GM15510 (cell line): ENCODE results near the gene ALDH2.

Experiments used
- POLR2A ChIP-seq: IDR thresholded peaks from 3 replicates; pipeline ENCODE4 v1.6.1; 2011; ENCODE audit warnings: borderline replicate concordance; ENCODE audit not compliant: insufficient read length; ENCODE audit errors: extremely low read depth

Gene ALDH2

DNA sequence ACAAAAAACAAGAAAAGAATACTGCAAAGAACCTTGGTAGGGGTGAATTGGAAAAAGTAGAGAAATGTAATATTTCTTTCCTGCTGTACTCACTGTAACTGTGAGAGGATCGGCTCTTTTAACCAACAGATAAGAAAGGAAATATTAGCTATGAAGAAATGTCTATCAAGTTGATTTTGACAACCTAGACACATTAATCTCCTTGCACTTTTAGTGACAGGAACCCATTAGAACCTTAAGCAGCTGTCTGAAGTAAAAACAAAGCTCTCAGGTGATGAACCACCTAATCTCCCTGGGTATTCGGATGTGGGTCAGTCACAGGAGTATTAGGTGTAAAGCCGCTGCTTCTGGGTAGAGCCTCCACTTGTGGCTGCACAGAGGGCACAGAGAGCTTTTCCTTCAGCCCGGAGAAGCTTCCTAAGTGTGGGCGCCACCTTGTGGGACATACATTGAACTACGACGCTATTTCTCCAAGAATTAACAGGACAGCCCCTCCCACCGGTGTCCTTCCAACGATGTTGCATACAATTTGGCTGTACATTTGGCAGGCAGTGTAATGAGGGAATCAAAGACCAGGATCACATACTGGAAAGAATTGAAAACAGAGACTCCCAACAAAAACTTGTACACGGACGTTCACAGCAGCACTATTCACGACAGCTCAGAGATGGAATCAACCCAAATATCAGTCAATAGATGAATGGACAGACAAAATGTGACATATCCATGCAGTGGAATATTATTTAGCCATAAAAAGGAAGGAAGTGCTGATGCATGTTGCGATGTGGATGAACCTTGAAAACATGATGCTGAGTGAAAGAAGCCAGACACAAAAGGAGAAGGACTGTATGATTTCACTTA lies 46.4 kb downstream of the ALDH2 start:
- TF ChIP-seq POLR2A: no peak

DNA sequence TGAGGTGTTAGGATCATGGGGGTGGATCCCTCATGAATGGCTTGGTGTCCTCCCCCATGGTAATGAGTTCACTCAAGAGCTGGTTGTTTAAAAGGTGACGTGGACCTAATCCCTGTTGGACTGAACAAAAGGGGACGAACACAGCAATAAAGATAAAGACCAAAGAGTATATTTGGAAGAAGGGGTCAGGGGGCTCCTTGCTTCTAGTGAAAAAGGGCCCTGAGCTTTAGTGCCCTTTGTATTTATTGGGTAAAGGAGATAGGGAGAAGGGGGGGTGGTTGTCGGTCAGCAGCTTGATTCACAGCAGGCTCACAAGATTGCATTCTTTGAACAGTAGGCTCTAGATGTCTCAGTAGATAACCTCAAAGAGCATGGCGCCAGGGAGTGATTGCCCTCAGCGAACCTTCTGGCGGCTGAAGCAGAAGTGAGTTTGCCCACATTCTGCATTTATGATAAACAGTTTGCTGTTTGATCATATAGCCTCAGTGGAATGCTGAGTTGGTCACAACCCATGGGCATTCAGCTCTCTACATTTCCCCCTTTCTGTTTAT lies 49.4 kb downstream of the ALDH2 start:
- no peak for TF ChIP-seq POLR2A

DNA sequence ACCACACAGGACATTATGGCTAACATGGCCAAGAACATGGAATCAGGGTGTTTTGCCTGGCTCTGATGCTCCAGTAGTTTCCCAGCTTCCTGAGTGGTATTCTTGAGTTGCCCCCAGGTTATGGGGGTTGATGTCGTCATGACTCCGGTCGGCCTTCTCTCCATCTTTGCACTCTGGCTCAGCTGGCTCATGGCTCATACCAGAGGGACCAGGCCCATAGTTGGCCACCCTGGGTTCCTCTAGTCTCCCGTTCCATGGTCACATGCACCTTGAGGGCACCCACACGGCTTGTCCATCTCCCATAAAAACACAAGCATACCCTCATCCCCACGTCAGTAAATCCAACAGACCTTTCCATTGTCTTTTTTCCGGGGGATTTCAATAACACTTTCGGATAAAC lies 51.6 kb downstream of the ALDH2 start:
- no peak for TF ChIP-seq POLR2A

DNA sequence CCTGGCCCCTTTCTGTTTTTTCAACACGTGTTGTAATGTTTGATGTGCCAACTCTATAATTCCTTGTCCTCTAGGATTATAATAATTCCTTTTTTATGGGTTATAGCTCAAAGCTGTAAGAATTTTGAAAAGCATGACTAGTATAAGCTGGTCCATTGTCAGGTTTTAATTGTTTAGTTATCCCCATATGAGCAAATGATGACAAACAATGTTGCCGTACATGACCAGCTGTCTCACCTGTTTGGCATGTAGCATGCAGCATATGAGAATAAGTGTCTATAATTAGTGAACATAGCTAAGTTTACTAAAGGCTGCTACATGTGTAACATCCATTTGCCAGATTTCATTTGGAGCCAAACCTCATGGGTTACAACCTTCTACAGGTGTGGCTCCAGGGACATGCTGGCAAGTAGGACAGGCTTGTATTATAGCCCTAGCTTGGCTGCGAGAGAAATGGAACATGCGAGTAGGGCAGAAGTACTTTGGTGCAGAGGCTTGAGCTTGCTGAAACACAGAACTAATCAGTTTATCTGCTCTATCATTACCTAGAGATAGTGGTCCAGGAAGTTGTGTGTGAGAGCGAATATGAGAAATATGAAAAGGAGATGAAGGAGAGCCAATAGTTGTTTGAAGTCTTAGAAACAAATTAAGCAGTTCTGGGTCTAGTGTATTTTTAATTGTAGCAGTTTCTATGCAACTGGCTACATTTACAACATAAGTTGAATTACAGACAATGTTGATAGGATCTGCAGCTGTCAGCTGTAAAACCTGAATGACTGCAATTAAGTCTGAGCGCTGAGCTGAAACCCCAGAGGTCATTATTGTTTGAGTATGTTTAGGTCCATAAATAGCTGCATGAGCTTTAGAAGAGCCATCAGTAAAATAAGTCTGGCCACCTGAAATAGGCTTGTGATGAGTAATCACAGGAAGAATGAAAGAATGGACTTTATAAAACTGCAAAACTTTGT lies 52.7 kb downstream of the ALDH2 start:
- TF ChIP-seq POLR2A: no peak

DNA sequence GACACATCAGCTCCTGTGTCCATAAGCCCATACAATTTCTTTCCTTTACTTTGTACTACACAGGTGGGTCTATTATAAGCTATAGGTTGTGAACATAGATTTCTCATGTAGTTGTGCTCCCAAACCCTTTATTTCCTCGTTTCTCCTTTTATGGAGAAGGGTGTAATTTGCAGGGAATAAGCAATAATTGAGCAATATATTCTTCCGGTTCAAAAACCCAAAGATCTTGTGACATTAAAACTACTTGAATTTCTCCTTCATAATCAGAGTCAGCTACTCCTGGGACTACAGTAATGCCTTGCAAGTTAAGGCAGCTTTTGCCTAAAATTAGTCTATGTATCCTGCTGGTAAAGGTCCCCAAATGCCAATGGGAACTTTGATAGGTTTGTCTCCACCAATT lies 56.2 kb downstream of the ALDH2 start:
- no peak for TF ChIP-seq POLR2A

DNA sequence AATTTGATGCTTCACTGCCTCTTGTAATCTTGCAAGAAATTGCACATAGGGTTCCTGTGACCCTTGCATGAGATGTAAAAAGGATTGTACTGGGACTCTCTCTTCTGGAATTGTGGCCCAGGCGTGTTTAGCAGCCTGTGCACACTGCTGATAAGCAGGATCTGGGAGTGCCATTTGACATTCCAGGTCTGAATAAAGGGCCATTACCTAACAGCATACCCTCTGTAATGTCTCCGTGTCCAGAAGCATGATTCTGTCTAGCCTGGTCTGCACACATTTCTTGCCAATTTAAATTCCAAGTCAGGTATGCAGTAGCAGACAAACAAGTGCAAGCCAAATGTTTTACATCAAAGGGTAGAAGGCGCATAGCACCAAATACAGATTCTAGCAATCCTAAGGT lies 57.2 kb downstream of the ALDH2 start:
- TF ChIP-seq POLR2A: no peak

DNA sequence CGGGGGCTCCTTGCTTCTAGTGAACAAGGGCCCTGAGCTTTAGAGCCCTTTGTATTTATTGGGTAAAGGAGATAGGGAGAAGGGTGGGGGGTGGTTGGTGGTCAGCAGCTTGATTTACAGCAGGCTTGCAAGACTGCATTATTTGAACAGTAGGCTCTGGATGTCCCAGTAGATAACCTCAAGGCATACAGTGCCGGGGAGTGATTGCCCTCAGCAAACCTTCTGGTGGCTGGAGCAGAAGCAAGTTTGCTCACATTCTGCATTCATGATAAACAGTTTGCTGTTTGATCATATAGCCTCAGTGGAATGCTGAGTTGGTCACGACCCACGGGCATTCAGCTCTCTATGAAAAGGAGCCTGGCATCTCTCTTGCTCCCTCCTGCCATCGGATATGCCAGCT lies 58.8 kb downstream of the ALDH2 start:
- TF ChIP-seq POLR2A: no peak

DNA sequence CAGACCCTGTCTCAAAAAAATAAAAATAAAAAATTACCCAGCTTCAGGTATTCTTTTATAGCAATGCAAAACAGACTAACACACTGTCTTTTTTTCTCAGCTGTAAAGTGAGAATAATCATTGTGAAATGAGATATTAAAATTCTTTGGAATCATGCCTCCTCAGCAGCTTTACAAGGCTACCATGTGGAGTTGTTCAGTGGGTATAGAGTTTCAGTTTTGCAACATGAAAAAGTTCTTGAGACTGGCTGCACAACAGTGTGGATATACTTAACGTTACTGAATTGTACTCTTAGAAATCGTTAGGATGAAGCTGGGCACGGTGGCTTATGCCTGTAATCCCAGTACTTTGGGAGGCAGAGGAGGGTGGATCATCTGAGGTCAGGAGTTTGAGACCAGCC lies 59.6 kb downstream of the ALDH2 start:
- TF ChIP-seq POLR2A: no peak

DNA sequence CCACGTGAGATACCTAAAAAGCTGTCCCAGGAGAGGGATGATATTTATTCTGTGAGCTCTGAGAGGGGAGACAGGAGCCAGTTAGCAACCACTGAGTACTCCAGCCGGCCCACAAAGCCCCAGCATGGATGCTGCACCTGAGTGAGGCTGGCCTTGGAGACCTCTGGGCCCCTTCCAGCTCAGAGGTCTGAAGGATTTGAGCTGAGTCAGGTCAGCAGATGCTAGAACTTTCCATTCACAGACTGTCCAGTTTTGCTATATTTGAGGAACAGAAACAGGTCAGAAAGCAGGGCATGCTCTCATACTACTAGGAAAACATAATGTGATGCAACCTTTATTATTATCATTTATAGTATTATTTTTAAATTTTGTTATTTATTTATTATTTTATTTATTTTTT lies 60.3 kb downstream of the ALDH2 start:
- TF ChIP-seq POLR2A: no peak

DNA sequence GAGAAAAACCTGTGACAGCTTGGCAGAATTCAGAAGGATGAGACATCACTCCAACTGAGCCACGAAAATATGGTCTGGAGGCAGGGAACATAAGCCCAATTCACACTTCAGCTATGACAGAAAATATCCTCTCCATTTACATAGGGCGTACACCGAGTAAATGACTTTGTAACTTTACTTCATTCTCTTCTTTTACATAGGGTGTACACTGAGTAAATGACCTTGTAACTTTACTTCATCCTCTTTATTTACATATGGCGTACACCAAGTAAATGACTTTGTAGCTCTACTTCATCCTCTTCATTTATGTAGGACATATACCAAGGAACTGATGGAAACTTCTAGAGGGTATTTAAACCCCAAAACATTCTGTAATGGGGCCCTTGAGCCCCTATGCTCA lies 61.2 kb downstream of the ALDH2 start:
- no peak for TF ChIP-seq POLR2A

DNA sequence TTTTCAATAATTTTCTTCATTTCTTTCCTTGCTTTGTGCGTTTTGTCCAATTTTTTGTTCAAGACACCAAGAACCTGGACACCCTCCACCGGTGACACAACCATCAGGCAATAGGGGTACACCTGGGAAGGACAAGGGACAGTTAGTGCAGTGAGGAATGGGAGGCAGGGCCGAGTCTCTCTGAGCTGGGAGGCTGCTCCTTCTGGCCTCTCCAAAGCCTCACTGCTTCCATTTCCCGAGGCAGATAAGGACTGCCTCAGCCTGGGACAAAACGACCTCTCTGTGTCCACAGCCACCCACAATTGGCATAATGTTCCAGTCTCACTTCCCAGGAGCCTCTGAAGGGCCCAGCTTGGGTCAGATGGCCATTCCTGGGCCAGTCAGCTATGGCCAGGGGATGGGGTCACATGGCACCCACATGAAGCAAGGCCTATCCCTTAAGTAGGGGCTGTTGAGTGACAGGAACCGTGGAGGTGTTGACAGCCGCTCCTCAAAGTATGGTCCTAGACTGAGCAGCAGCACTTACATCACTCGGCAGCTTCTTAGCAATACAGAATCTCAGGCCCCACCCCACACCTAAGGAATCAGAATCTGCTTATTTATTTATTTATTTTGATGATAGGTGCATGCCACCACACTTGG lies 61.7 kb downstream of the ALDH2 start:
- TF ChIP-seq POLR2A: no peak

DNA sequence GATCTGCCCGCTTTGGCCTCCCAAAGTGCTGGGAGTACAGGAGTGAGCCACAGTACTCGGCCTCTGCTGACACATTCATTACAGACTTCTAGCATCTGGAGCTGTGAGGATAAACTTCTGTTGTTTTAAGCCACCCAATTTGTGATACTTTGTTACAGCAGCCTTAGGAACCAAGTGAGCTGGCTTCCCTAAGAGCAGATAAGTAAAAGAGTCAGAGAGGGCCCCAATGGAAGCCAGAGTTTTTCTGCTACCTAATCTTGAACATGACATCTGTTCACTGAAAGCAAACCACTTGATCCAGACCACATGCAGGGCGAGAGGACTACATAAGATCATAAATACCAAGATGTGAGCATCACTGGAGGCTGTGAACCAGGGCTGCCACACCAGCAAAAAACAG lies 71.6 kb downstream of the ALDH2 start:
- TF ChIP-seq POLR2A: no peak

DNA sequence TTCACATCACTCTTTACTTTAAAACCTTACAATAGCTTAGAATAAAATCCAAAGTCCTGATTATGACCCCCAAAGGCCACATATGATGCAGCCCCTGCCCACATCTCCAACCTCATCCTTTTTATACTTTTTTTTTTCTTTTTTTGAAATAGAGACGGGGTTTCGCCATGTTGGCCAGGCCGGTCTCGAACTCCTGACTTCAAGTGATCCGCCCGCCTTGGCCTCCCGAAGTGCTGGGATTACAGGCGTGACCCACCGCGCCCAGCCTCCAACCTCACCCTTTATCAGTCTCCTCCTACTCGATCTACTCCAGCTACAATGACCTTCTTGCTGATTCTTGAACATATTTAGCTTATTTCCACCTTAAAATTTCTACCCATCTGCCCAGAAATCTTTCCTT lies 74.1 kb downstream of the ALDH2 start:
- TF ChIP-seq POLR2A: no peak

DNA sequence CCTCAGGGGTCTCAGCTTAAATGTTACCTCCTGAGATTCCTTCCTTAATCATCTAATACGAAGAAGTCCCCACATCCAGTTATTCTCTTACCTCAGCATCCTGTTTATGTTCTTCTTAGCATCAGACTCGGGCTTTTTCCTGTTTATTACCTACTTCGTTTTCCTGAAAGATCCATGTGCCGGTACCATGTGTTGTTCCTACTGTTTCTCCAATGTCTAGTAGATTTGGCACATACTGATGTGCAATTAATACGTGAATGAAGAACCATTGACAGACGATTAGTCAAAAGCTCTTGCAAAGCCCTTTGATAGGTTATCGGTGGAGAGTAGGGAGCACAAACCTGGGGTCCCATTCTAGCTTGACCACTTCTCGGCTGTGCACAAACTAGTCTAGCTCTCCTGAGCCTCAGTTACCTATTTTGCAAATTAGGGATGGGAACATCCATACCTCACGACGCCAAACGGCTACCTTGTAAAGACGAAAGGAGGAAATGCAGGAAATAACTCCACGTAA lies 74.6 kb downstream of the ALDH2 start:
- no peak for TF ChIP-seq POLR2A
